Measurements from ENCODE around the gene ZBTB40.

The ZBTB40 gene

GRCh38 chr1:22465015-22465565 lies 13.4 kb downstream of the ZBTB40 start:
- H3K4me3 ChIP-seq (replicated peaks; ENCODE audit: low read depth, low read length), result no peak overlapping the region
- DNase-seq (ENCODE audit: low read depth), result no peak
- no peak for TF ChIP-seq CTCF (IDR thresholded peaks at IDR 0.05; ENCODE audit: low read length, missing control alignments)

GRCh38 chr1:22465671-22466070 lies 14.0 kb downstream of the ZBTB40 start:
- TF ChIP-seq CTCF (IDR thresholded peaks at IDR 0.05; ENCODE audit: low read length, missing control alignments), result no peak
- DNase-seq (ENCODE audit: low read depth), result no peak
- no peak overlapping the region for H3K4me3 ChIP-seq (replicated peaks; ENCODE audit: low read depth, low read length)

- DNase-seq (ENCODE audit: low read depth), result no peak
- H3K4me3 ChIP-seq (replicated peaks; ENCODE audit: low read depth, low read length), result no peak overlapping the region
- TF ChIP-seq CTCF (IDR thresholded peaks at IDR 0.05; ENCODE audit: low read length, missing control alignments), result no peak
Measured at GRCh38 chr1:22470227-22470626, 18.6 kb downstream of the ZBTB40 start.

- H3K4me3 ChIP-seq (replicated peaks; ENCODE audit: low read depth, low read length), result no peak overlapping the region
- DNase-seq (ENCODE audit: low read depth), result peak; percentile 64
- TF ChIP-seq CTCF (IDR thresholded peaks at IDR 0.05; ENCODE audit: low read length, missing control alignments), result no peak
Measured at GRCh38 chr1:22471078-22471477, 19.4 kb downstream of the ZBTB40 start.

- TF ChIP-seq CTCF (IDR thresholded peaks at IDR 0.05; ENCODE audit: low read length, missing control alignments), result no peak
- no peak overlapping the region for H3K4me3 ChIP-seq (replicated peaks; ENCODE audit: low read depth, low read length)
- no peak for DNase-seq (ENCODE audit: low read depth)
Measured at GRCh38 chr1:22471610-22472009, 20.0 kb downstream of the ZBTB40 start.

GRCh38 chr1:22472596-22472995 lies 20.9 kb downstream of the ZBTB40 start:
- no peak for DNase-seq (ENCODE audit: low read depth)
- no peak overlapping the region for H3K4me3 ChIP-seq (replicated peaks; ENCODE audit: low read depth, low read length)
- no peak for TF ChIP-seq CTCF (IDR thresholded peaks at IDR 0.05; ENCODE audit: low read length, missing control alignments)

GRCh38 chr1:22473952-22474351 lies 22.3 kb downstream of the ZBTB40 start:
- TF ChIP-seq CTCF (IDR thresholded peaks at IDR 0.05; ENCODE audit: low read length, missing control alignments), result no peak
- no peak for DNase-seq (ENCODE audit: low read depth)
- no peak overlapping the region for H3K4me3 ChIP-seq (replicated peaks; ENCODE audit: low read depth, low read length)

Data from fibroblast of pulmonary artery (primary cell).